ENCODE measurements around the gene TBC1D14. TPM values are rescaled to one million over a fixed set of nuclear protein-coding genes. Genes with fewer than 3 reads are reported as not detected.

Gene TBC1D14
- total RNA-seq, 1 donor from 2014 or later = 34.9 TPM

DNA sequence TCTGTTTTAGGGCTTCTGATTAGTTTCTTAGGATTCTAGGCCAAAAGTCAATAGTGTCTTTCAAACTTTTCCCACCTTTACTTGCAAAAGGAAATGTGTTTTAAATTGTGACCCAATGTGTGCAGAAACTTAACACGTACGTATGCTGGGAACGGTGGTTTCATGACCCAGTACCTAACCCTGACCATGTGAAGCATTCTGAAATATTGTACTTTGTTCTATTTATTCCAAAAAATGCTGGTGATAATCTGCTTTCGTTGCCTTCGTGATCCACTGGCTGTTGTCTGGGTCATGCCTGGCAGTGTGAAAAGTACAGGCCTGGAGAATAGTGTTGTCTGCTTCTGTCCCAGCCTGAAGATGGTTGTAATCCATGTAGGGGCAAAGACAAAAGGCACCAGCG is 106.9 kb downstream of the TBC1D14 start:
- no peaks in the 10 kb centered on the region for H3K9me3 Mint-ChIP-seq
- H3K4me3 Mint-ChIP-seq (ENCODE audit: low read depth) = no peak overlapping the region
- no peak for DNase-seq (ENCODE audit: low spot score)
- H3K36me3 Mint-ChIP-seq (ENCODE audit: low read depth) = peaks cover 38% of the 10 kb centered on the region
- H3K4me1 Mint-ChIP-seq (ENCODE audit: low read depth) = peaks cover 5% of the 10 kb centered on the region
- intact Hi-C loops (cut with micrococcal nuclease) = no loop called here
- no peak overlapping the region for H3K27ac Mint-ChIP-seq
- no peaks in the 10 kb centered on the region for H3K27me3 Mint-ChIP-seq (ENCODE audit: low read depth)

DNA sequence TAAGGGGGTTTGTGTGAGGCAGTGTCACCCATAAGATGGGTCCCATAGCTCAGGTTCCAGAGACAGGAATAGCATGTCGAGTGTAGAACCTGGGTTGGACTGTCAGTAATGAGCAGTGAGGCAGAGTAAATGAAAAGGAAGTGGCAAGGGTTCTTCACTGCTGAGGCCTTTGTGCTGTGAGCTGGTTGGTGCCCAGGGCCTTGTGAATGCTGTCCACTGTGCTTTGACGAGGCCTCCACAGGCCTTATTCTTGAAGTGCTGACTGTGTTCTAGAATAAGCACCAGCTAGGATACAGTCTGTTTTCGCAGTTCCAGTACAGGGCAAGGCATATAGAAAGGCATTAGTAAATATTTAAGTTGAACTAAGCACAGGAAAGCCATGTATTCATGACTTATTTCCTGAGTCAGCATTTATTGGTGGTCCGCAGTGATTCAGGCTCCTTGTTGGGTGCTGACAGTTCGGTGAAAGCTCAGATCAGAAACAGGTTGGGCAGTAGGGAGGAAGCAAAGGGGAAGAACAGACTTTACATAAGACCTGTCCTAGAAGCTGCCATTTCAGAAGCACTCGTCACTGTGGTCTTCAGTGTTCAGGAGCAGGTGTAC is 107.9 kb downstream of the TBC1D14 start:
- no peak overlapping the region for H3K4me3 Mint-ChIP-seq (ENCODE audit: low read depth)
- H3K27ac Mint-ChIP-seq = no peak overlapping the region
- DNase-seq (ENCODE audit: low spot score) = no peak
- peaks cover 4% of the 10 kb centered on the region for H3K4me1 Mint-ChIP-seq (ENCODE audit: low read depth)
- H3K9me3 Mint-ChIP-seq = no peaks in the 10 kb centered on the region
- intact Hi-C loops (cut with micrococcal nuclease) = no loop called here
- peaks cover 45% of the 10 kb centered on the region for H3K36me3 Mint-ChIP-seq (ENCODE audit: low read depth)
- no peaks in the 10 kb centered on the region for H3K27me3 Mint-ChIP-seq (ENCODE audit: low read depth)

DNA sequence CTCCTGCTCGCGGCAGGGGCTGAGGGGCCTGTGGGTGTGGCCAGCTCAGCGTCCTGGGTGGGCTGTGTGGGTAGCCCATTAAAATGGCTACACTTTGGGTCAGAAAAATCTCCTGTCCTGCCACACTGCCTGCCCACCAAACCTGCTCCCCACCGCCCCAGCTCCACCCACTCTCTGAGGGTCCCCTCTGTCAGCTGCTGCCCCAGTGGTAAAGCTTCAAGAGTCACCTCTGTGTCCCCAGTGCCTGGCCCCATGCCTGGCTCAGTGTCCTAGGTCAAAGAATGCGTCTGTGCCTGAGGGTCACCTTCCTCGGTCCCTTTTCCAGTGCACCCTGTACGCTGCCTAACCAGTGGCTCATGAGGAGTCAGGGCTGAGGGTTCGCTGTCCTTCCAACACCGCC is 108.7 kb downstream of the TBC1D14 start:
- Mint-ChIP-seq H3K4me3 (ENCODE audit: low read depth) (no peak overlapping the region), H3K27ac (no peak overlapping the region), H3K36me3 (ENCODE audit: low read depth) (peaks cover 41% of the 10 kb centered on the region), H3K27me3 (ENCODE audit: low read depth) (no peaks in the 10 kb centered on the region), H3K4me1 (ENCODE audit: low read depth) (peaks cover 3% of the 10 kb centered on the region), H3K9me3 (no peaks in the 10 kb centered on the region)
- intact Hi-C loops (cut with micrococcal nuclease) = no loop called here
- DNase-seq (ENCODE audit: low spot score) = no peak

DNA sequence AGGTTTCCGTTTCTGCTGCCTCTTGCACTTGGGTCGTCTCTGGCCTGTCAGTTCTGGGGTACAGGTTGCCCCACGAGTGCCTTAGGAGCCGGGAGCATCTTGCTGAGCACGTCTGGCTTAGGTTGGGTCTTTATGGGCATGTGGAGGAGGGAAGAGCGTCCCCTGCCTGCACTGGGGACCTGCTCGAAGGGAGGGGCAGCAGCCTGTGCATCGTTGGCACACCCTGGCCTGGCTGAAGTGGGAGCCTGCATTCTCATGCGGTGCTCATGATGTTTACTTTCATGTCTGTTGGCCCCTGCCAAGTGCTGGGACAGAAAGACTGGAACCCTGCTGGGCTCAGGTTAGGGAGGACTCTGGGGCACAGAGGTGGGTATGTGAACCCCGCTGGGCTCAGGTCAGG is 109.7 kb downstream of the TBC1D14 start:
- no peak for DNase-seq (ENCODE audit: low spot score)
- H3K36me3 Mint-ChIP-seq (ENCODE audit: low read depth) = peaks cover 32% of the 10 kb centered on the region
- H3K27ac Mint-ChIP-seq = no peak overlapping the region
- H3K9me3 Mint-ChIP-seq = no peaks in the 10 kb centered on the region
- intact Hi-C loops (cut with micrococcal nuclease) = no loop called here
- H3K4me3 Mint-ChIP-seq (ENCODE audit: low read depth) = no peak overlapping the region
- H3K27me3 Mint-ChIP-seq (ENCODE audit: low read depth) = no peaks in the 10 kb centered on the region
- peaks cover 2% of the 10 kb centered on the region for H3K4me1 Mint-ChIP-seq (ENCODE audit: low read depth)

DNA sequence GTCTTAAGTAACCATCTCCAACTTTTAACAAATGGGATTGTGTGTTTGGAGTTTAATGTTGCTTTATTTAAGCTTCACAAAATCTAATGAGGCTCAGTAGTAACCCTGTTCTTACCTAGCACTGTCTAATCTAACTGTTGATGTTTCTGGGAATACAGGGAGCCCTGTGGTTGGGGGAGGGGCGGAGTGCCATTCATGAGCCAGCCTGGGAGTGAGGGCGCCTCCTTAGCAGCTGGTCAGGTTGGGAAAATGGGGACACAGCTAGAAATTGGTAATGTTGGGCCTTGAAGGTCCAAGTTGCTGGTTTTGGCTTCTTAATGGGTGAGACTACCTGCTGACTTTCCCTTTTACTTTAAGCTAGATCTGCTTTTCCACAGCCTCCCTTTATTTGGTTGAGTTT is 110.7 kb downstream of the TBC1D14 start:
- Mint-ChIP-seq H3K27me3 (ENCODE audit: low read depth) (no peaks in the 10 kb centered on the region), H3K36me3 (ENCODE audit: low read depth) (peaks cover 23% of the 10 kb centered on the region), H3K27ac (no peak overlapping the region), H3K4me1 (ENCODE audit: low read depth) (no peaks in the 10 kb centered on the region), H3K4me3 (ENCODE audit: low read depth) (no peak overlapping the region), H3K9me3 (no peaks in the 10 kb centered on the region)
- DNase-seq (ENCODE audit: low spot score) = no peak
- intact Hi-C loops (cut with micrococcal nuclease) = no loop called here

DNA sequence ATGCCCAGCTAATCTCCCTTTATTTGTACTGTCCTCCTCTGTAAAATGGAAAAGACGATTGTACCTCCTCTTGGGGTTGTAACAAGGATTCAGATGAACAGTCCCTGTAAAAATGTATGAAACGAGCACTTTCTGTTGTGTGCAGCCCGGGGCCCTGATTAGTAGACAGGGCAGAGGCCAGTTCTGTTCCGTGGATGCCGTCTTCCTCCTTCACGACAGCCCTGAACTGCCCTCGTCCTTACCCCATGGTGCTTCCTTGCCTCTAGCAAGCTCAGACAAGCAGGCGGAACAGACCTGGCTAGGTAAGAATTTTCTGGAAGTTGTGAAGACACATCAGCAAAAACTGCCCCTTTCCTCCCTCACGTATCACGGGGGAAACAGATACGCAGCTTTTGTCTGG is 111.2 kb downstream of the TBC1D14 start:
- H3K36me3 Mint-ChIP-seq (ENCODE audit: low read depth) = peaks cover 20% of the 10 kb centered on the region
- no peak for DNase-seq (ENCODE audit: low spot score)
- intact Hi-C loops (cut with micrococcal nuclease) = no loop called here
- no peaks in the 10 kb centered on the region for H3K4me1 Mint-ChIP-seq (ENCODE audit: low read depth)
- no peaks in the 10 kb centered on the region for H3K9me3 Mint-ChIP-seq
- H3K4me3 Mint-ChIP-seq (ENCODE audit: low read depth) = no peak overlapping the region
- no peak overlapping the region for H3K27ac Mint-ChIP-seq
- no peaks in the 10 kb centered on the region for H3K27me3 Mint-ChIP-seq (ENCODE audit: low read depth)

DNA sequence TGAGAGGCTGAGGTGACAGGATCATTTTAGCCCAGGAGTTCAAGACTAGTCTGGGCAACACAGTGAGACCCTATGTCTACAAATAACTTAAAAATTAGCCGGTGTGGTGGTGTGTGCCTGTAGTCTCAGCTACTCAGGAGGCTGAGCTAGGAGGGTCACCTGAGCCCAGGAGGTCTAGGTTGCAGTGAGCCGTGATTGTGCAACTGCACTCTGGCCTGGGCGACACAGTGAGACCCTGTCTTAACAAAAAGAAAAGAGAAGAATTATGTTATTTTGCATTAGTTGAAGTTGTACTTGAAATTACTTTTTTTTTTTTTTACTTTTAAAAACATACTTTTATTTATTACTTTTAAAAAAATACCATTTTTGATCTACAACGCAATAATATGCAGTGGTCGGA is 111.7 kb downstream of the TBC1D14 start:
- H3K9me3 Mint-ChIP-seq = no peaks in the 10 kb centered on the region
- H3K27me3 Mint-ChIP-seq (ENCODE audit: low read depth) = no peaks in the 10 kb centered on the region
- H3K4me3 Mint-ChIP-seq (ENCODE audit: low read depth) = no peak overlapping the region
- no peaks in the 10 kb centered on the region for H3K4me1 Mint-ChIP-seq (ENCODE audit: low read depth)
- peaks cover 25% of the 10 kb centered on the region for H3K36me3 Mint-ChIP-seq (ENCODE audit: low read depth)
- intact Hi-C loops (cut with micrococcal nuclease) = no loop called here
- H3K27ac Mint-ChIP-seq = no peak overlapping the region
- no peak for DNase-seq (ENCODE audit: low spot score)

DNA sequence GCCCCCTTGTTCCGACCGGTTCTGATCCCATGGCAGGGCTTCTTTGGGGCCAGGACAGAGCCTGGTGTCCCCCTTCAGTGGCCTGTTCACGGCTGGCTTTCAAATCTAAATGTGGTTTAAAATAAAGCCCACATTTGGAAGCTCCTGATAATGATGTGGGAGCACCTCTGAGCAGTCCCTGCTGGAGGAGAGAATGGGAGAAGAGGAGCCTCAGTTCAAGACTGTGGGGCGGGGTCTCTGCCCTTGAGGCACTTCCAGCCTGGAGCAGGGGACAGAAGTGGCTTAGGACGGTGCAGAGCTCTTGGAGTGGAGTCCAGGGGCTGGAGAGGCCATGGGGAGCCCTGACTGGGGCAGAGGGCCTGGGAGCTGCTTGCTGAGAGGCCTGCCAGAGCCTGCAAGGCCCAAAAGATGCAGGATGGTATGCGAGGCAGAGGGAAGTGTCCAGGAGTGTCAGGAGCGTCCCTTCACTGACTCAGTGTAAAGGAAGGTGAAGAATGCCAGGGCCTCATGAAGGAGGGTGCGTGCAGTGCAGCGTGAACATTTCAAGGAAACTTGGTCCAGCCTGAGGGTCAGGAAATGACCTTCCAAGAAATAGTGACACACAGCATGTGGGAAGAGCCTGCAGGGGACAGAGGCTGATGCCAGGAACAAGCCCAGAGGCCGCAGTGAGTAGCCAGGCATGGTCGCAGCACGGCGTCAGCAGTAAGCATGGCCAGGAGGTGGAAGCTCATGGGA is 112.5 kb downstream of the TBC1D14 start:
- no peak overlapping the region for H3K27ac Mint-ChIP-seq
- H3K4me1 Mint-ChIP-seq (ENCODE audit: low read depth) = no peaks in the 10 kb centered on the region
- H3K36me3 Mint-ChIP-seq (ENCODE audit: low read depth) = peaks cover 33% of the 10 kb centered on the region
- no peaks in the 10 kb centered on the region for H3K9me3 Mint-ChIP-seq
- intact Hi-C loops (cut with micrococcal nuclease) = no loop called here
- no peak for DNase-seq (ENCODE audit: low spot score)
- no peaks in the 10 kb centered on the region for H3K27me3 Mint-ChIP-seq (ENCODE audit: low read depth)
- H3K4me3 Mint-ChIP-seq (ENCODE audit: low read depth) = no peak overlapping the region

DNA sequence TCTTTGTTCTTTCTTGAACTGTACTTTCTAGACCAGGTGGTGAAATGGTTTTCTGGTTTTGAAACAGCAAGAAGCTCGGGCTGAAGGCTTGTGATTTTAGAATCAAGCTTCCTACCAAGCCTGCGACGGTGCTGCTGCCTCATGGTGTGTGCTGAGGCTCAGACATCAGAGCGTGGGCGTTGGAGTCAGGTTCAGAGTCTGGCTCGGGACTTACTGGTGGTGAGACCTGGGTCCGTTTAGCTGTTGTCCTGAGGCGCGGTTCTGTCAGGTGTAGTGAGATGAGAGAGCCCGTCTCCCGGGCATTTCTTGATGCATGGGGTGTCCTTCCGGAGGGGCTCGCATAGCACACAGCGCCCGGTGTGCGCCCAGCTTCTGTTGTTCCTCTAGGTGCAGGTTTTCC is 113.9 kb downstream of the TBC1D14 start:
- Mint-ChIP-seq H3K9me3 (no peaks in the 10 kb centered on the region), H3K27ac (no peak overlapping the region), H3K4me3 (ENCODE audit: low read depth) (no peak overlapping the region), H3K4me1 (ENCODE audit: low read depth) (peaks cover 2% of the 10 kb centered on the region), H3K27me3 (ENCODE audit: low read depth) (no peaks in the 10 kb centered on the region), H3K36me3 (ENCODE audit: low read depth) (peaks cover 37% of the 10 kb centered on the region)
- DNase-seq (ENCODE audit: low spot score) = no peak
- intact Hi-C loops (cut with micrococcal nuclease) = no loop called here

DNA sequence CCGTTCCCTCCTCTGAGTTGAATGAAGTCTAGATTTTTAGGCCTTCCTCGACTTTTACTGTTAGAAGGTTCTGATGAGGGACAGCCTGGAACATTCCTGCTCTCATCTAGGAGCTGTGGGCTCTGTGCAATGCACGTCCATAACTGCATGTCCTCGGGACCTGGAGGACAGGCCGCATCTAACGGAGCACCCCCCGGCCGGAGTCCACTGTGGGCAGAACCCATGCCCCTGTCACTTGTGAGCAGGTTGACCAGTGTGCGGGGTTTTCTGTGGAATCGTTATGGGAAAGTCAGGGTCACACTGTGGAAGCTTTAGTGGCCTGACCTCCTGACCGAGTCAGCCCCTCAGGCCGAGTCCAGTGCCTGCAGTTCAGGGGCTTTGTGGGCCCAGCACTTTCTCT is 114.3 kb downstream of the TBC1D14 start:
- Mint-ChIP-seq H3K27ac (no peak overlapping the region), H3K36me3 (ENCODE audit: low read depth) (peaks cover 40% of the 10 kb centered on the region), H3K4me1 (ENCODE audit: low read depth) (peaks cover 2% of the 10 kb centered on the region), H3K4me3 (ENCODE audit: low read depth) (no peak overlapping the region), H3K27me3 (ENCODE audit: low read depth) (no peaks in the 10 kb centered on the region), H3K9me3 (no peaks in the 10 kb centered on the region)
- no peak for DNase-seq (ENCODE audit: low spot score)
- intact Hi-C loops (cut with micrococcal nuclease) = no loop called here

DNA sequence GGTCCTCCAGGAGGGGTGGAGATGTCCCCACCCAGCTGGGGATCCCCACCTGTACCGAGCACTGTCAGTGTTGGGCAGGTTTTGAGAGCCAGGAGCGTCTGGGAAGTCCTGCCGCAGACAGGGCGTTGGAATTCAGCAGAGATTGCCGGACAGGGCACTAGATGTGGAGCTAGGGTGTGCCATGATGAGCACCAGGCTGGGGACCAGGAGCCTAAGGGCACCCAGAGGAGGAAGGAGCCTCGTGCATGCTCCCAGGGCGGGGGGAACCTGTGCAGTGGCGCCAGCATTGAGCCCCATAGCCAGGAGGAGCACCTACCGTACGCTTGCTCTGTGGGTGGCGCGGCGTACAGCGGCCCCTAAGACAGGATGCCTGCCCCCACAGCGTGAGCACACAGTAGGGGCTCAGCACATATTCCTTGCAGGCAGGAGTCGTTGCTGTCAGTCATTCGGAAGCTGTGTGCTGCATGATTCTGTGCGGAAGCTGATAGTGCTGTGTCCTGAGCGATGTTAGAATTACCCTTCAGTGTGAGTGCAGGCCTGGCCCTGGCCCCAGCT is 114.8 kb downstream of the TBC1D14 start:
- H3K9me3 Mint-ChIP-seq = no peaks in the 10 kb centered on the region
- intact Hi-C loops (cut with micrococcal nuclease) = no loop called here
- H3K27me3 Mint-ChIP-seq (ENCODE audit: low read depth) = no peaks in the 10 kb centered on the region

DNA sequence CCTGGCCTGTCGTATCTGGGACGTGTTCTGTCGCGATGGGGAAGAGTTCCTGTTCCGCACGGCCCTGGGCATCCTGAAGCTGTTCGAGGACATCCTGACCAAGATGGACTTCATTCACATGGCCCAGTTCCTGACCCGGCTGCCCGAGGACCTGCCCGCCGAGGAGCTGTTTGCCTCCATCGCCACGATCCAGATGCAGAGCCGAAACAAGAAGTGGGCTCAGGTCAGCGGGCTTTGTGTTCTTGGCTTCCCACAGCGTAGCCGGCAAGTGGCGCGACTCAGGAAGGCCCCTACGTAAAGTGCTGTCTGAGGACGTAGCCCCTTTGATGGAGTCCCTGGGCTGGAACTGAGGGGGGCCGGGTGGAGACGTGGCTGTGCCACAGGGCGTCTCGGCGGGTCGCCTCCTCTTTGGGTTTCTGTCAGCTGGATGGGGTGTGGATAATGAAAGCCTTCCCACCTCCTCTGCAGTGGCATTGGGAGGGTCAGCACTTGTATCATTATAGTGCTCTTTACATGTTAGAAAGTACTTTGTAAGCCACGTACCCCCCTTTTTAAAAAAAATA is 115.5 kb downstream of the TBC1D14 start:
- Mint-ChIP-seq H3K9me3 (no peaks in the 10 kb centered on the region), H3K27ac (no peak overlapping the region), H3K27me3 (ENCODE audit: low read depth) (no peaks in the 10 kb centered on the region), H3K4me3 (ENCODE audit: low read depth) (no peak overlapping the region), H3K4me1 (ENCODE audit: low read depth) (peaks cover 2% of the 10 kb centered on the region), H3K36me3 (ENCODE audit: low read depth) (peaks cover 49% of the 10 kb centered on the region)
- intact Hi-C loops (cut with micrococcal nuclease) = no loop called here
- no peak for DNase-seq (ENCODE audit: low spot score)

More for the DNA sequence above, 114.8 kb downstream of the TBC1D14 start:
- H3K36me3 Mint-ChIP-seq (ENCODE audit: low read depth) = peaks cover 44% of the 10 kb centered on the region
- H3K4me1 Mint-ChIP-seq (ENCODE audit: low read depth) = peaks cover 2% of the 10 kb centered on the region
- H3K27ac Mint-ChIP-seq = no peak overlapping the region
- DNase-seq (ENCODE audit: low spot score) = no peak
- no peak overlapping the region for H3K4me3 Mint-ChIP-seq (ENCODE audit: low read depth)

DNA sequence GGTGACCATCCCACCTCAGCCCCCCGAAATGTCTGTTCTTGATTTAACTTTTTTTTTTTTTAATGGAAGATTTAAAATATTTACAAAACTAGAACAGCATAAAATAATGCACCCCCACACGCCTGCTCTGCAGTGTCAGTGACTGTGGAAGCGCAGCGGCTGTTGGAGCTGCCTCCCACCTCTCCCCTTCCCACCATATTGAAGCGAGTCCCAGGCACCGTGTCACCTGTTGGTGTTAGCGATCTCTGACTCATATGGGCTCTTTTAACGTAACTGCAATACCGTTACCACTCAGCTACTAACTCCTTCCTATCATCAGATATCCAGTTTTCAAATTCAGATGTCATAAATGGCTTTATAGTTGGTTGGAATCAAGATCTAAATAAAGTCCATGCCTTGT is 116.5 kb downstream of the TBC1D14 start:
- Mint-ChIP-seq H3K27ac (no peak overlapping the region), H3K27me3 (ENCODE audit: low read depth) (no peaks in the 10 kb centered on the region), H3K36me3 (ENCODE audit: low read depth) (peaks cover 52% of the 10 kb centered on the region), H3K4me1 (ENCODE audit: low read depth) (peaks cover 2% of the 10 kb centered on the region), H3K4me3 (ENCODE audit: low read depth) (no peak overlapping the region), H3K9me3 (no peaks in the 10 kb centered on the region)
- DNase-seq (ENCODE audit: low spot score) = no peak
- intact Hi-C loops (cut with micrococcal nuclease) = no loop called here
